Retina (tissue), 1 donor: Measurements from ENCODE around the gene LAMA2.

Experiments used
- DNase-seq: peaks from one replicate; pipeline ENCODE4 v3.0.0-alpha.2; 2016

Gene LAMA2

DNA sequence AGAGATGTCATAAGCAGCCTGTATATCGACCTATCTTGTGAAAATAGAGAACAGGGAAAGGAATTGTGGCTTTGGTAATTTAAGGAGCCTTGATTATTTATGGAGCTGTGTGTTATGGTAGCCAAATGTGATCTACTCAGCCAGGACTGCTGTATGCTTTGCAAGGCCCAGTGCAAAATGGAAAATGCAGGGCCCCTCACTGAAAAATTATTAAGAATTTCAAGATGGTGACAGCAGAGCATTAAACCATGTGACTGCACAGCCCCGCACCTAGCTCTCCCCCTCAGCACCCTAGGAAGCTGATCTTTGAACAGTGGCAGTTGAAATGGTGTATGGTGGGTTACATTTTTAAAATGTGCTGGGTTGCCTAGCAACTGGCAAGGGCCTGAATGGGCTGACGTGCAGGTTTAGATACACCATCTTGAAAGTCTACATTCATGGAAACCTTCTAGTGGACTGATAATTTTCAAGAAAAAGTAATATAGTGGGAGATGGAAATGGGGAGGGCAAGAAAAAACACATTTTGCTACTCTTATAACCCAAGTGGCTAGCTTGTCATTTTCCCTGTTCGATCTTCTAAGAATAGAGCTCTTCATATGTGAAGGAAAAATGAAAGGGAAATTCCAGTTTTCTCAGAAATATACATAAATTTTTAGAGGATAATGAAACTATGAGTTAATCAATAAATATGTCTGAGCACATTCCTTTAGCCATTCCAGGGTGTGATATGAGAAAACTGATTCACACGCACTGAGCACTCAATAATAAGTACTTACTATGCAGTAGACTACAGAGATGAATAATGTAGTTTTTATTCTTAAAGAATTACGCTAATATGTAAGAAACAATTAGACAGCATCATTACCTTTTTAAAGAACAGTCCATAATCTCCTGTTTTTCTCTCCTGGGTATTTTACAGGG is 619.1 kb downstream of the LAMA2 start:
- DNase-seq: no peak

GRCh38 chr6:129504456-129504855 is 621.5 kb downstream of the LAMA2 start:
- DNase-seq: no peak

GRCh38 chr6:129507059-129507807 is 624.3 kb downstream of the LAMA2 start:
- DNase-seq: no peak

GRCh38 chr6:129507846-129508245 is 624.9 kb downstream of the LAMA2 start:
- no peak for DNase-seq

GRCh38 chr6:129508477-129509145 is 625.7 kb downstream of the LAMA2 start:
- DNase-seq: no peak

- no peak for DNase-seq
Observed at GRCh38 chr6:129510950-129511349, 628.0 kb downstream of the LAMA2 start.

DNA sequence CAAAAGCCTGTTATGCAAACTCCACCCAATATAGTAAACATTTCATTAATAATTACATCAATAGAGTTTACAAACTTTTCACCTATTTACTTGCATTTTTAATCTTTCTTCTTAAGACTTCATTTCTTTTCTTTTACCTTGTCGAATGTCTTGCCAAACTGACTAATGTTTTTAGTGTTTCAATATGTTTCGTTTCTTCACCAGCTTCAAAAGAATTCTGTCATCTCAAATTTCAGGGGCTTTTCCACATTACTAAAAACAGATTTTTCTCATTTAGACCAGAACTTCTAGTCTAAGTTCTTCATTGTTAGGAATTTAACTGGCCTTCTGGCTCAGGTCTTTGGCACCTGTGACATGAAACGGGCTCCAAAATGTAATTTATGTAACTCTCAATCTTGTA is 630.5 kb downstream of the LAMA2 start:
- DNase-seq: no peak

DNA sequence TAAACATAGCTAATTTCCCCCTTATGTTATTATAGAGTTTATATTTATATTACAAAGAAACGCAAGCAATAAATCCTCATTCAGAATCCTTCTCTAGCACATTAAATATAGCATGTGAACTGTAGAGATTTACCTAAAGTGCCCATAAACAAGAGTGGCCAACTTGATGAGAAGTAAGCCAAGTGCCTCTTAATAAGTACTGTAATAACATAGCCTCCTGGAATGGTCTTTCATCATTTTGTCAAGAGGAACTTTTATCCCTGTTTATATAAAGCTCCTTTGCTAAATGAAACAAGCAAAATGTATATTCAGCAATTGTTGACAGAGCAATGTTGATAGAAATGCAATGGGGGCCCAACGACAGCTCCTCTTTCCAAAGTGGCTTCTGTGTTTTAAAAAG is 632.1 kb downstream of the LAMA2 start:
- no peak for DNase-seq

GRCh38 chr6:129516005-129516404 is 633.1 kb downstream of the LAMA2 start:
- no peak for DNase-seq

DNA sequence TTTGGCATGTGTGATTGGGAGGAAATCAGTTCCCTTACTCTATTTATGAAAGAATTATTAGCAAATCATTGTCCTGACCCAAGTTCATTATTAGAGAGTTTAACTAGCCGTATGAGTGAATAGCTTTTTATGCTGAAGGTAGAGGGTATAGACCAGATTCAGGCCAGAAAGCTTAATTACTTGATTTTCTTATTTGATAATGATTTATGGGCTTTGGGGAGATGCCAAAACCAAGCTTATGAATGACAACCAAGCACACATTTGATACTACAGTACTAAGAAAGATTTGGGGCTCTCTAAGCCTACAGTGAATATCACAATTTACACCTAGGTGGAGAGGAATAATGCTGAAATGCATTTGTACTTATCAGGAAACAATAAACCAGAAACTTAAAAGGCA is 633.8 kb downstream of the LAMA2 start:
- DNase-seq: no peak

DNA sequence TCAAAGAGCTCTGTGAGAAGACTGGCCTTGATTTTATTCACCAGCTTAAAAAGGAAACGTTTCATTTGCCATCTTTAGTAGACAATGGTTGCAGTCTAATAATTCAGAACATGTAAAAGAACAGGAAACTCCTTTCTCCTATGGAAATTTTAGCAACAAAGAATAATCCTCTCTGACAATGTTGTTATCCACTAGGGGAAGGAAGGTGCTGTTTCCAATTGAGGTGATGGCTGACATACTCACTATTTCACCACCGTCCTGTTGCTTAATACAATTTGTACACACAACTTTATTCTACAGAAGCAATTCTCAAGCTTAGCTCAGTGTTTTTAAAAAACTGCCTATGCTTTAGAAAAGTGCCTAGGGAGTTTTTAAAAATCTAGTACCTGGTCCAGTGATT is 634.4 kb downstream of the LAMA2 start:
- no peak for DNase-seq

GRCh38 chr6:129519750-129520149 is 636.8 kb downstream of the LAMA2 start:
- DNase-seq: no peak

DNA sequence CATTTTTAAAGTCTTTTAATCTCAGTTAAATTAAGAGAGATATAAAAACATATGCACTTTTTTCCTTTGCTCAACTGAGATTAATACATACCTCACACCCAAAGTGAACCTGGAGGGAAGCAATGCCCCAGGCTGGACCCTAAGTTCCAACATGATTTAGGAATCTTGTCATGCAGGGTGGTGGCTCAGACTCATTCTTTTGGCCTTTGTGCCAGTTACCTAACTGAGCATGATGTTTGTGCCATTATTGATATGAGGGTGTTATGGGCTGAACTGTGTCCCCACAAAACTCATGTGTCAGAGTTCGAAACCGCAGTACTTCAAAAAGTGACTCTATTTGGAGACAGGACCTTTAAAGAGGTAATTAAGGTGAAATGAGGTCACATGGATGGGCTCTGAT is 639.0 kb downstream of the LAMA2 start:
- no peak for DNase-seq

- no peak for DNase-seq
Observed at GRCh38 chr6:129523816-129524215, 640.9 kb downstream of the LAMA2 start.

DNA sequence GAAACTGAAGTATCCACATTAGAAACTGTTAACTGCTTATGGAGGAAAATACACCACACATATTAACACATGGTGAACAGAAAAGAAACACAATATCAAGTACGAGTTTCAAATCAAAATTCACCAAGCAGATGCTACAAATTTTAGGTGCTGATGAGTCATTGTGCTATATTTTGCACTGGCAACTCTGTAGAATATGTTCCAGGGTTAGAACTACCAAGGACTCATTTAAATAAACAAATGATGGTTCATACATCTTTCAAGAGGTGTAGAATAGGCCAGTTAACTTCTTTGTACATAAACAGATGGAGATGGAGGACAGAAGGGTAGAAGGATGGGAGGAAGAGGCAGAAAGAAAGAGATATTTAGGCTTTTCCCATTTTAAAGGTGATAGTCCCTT is 642.1 kb downstream of the LAMA2 start:
- DNase-seq: no peak

GRCh38 chr6:129534926-129535325 is 652.0 kb downstream of the LAMA2 start:
- no peak for DNase-seq

DNA sequence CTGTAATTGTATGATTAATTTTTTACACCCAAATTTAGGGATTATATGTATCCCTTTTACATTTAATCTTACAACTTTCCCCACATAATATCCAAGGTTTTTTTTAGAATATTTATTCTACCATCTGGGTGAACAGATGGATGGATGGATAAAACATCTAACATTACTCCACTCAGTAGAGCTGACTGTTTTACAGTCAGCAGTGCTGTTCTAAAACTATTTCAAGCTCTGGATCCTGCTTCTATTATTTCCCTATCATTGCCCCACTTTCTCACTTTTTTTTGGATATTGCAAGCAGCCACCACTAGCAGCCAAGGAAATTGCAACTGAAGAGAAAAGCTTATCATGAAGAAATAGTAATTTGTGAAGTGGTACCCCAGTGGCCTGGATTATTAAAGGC is 653.3 kb downstream of the LAMA2 start:
- no peak for DNase-seq

DNA sequence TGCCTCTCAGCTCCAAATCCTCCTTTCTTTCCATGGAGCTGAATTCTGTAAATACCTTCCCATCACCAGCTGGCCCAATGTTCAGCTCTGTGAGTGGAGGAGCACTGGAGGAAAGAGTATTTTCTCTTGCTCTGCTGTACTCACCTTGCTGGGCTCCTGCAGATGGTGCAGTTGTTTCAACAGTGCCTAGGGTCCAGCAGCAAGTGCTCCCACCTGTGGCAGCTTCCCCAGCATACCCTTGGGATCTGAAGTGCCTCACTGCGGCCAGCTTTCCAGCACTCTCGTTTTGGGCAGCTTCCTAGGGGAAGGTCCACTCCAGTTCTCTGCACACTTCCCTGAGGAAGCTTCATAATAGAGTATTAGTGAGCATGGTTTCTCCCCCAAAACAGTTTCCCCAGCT is 656.1 kb downstream of the LAMA2 start:
- peak; percentile 8 for DNase-seq

GRCh38 chr6:129542705-129543104 is 659.8 kb downstream of the LAMA2 start:
- DNase-seq: no peak

- DNase-seq: no peak
Observed at GRCh38 chr6:129543981-129544380, 661.0 kb downstream of the LAMA2 start.

DNA sequence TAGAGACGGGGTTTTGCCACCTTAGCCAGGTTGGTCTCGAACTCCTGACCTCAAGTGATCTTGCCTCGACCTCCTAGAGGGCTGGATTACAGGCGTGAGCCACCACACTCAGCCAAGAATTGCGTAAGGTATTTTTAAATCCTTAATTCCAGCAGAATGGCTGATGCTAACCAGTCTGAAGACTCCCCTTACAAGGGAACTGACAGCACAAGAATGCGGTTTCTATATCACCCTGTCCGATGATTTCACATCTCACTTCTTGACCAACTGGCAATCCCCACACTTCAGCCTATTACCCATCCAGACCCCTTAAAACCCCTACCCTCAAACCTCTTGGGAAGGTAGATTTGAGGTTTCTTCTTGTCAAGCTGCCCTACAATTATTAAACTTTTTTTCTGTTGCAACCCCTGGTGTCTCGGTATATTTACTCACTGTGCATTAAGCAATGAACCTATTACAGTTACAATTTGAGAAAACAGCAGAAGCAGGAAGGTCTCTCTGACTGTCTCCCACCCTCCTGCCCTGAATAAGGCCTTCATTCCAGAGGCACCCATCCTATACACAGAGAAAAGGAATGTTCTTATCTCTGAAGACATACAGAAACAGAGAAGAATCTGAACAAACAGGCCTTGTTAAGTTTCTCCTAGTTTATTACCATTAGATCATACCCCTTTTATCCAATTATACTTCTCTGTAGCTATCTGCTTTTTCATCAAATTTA is 662.1 kb downstream of the LAMA2 start:
- DNase-seq: no peak

- no peak for DNase-seq
Observed at GRCh38 chr6:129546702-129547101, 663.8 kb downstream of the LAMA2 start.

DNA sequence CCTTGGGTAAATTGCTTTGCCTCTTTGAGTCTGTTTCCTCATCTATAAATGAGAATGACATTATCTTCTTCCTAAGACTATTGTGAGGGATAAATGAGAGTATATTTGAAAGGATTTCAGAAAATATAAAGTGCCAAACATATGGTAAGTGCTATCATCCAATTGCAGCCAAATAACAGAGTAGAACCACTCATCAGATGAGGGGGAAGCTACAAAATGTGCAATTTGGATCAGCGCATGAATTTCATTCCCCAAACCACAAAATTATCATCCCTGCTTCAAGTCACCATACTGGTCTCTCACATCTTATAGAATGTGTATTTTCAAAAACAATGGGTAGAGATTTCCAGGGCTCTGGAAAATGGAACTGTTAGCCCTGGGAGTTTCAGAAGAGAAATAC is 668.5 kb downstream of the LAMA2 start:
- no peak for DNase-seq
